ENCODE results near the gene RPTOR.

The RPTOR gene

GRCh38 chr17:80732268-80732667, 187.6 kb downstream of the RPTOR start:
- no peak for DNase-seq
- Histone ChIP-seq H3K27me3 (no peaks in the 10 kb centered on the region), H3K9me3 (no peaks in the 10 kb centered on the region), H3K4me3 (ENCODE audit: low read depth, low read length) (no peak overlapping the region), H3K4me1 (peaks cover 11% of the 10 kb centered on the region; the same call in 1 of the 2 replicates), H3K36me3 (no peaks in the 10 kb centered on the region)
- TF ChIP-seq, protein P1, sequence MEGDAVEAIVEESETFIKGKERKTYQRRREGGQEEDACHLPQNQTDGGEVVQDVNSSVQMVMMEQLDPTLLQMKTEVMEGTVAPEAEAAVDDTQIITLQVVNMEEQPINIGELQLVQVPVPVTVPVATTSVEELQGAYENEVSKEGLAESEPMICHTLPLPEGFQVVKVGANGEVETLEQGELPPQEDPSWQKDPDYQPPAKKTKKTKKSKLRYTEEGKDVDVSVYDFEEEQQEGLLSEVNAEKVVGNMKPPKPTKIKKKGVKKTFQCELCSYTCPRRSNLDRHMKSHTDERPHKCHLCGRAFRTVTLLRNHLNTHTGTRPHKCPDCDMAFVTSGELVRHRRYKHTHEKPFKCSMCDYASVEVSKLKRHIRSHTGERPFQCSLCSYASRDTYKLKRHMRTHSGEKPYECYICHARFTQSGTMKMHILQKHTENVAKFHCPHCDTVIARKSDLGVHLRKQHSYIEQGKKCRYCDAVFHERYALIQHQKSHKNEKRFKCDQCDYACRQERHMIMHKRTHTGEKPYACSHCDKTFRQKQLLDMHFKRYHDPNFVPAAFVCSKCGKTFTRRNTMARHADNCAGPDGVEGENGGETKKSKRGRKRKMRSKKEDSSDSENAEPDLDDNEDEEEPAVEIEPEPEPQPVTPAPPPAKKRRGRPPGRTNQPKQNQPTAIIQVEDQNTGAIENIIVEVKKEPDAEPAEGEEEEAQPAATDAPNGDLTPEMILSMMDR (IDR thresholded peaks at IDR 0.05; ENCODE audit: low read depth, low read length) = no peak

- Histone ChIP-seq H3K9me3 (peaks cover 3% of the 10 kb centered on the region; the same call in 1 of the 2 replicates), H3K4me3 (ENCODE audit: low read depth, low read length) (no peak overlapping the region), H3K4me1 (no peaks in the 10 kb centered on the region), H3K27me3 (no peaks in the 10 kb centered on the region), H3K36me3 (no peaks in the 10 kb centered on the region; the same call in 1 of the 2 replicates)
- TF ChIP-seq, protein P1 (IDR thresholded peaks at IDR 0.05; ENCODE audit: low read depth, low read length) = 0 out of 2 replicates have a peak, but pooled peaks have one; percentile 3
- DNase-seq = no peak
Measured at GRCh38 chr17:80737106-80738019, 192.7 kb downstream of the RPTOR start.

GRCh38 chr17:80738020-80738808, 193.6 kb downstream of the RPTOR start:
- no peak for DNase-seq
- Histone ChIP-seq H3K36me3 (no peaks in the 10 kb centered on the region; the same call in 1 of the 2 replicates), H3K4me3 (ENCODE audit: low read depth, low read length) (no peak overlapping the region)

GRCh38 chr17:80738987-80739730, 194.5 kb downstream of the RPTOR start:
- Histone ChIP-seq H3K4me3 (ENCODE audit: low read depth, low read length) (no peak overlapping the region), H3K27me3 (no peaks in the 10 kb centered on the region), H3K9me3 (peaks cover 3% of the 10 kb centered on the region; the same call in 1 of the 2 replicates), H3K4me1 (peaks cover 4% of the 10 kb centered on the region), H3K36me3 (no peaks in the 10 kb centered on the region; the same call in 1 of the 2 replicates)
- no peak for DNase-seq
- TF ChIP-seq, protein P1 (IDR thresholded peaks at IDR 0.05; ENCODE audit: low read depth, low read length) = no peak

More at GRCh38 chr17:80738020-80738808, 193.6 kb downstream of the RPTOR start:
- H3K9me3 ChIP-seq = peaks cover 3% of the 10 kb centered on the region; the same call in 1 of the 2 replicates
- H3K27me3 ChIP-seq = no peaks in the 10 kb centered on the region
- peaks cover 2% of the 10 kb centered on the region for H3K4me1 ChIP-seq
- TF ChIP-seq, protein P1 (IDR thresholded peaks at IDR 0.05; ENCODE audit: low read depth, low read length) = no peak

DNA sequence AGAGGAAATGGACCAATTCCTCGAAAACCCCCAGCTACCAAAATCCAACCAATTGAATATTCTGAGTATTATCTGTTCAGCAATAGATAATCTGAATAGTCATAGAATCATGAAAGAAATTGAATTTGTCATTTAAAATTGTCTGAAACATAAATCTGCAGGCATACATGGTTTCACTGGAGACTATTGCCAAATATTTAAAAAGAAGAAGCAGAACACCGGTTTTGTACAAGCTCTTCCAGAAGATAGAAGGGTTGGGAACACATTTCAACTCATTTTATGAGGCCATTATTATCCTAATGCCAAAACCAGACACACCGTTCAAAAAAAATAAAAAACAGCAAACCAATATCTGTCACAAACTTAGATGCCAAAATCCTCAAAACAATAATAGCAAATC, 195.5 kb downstream of the RPTOR start:
- TF ChIP-seq, protein P1 (IDR thresholded peaks at IDR 0.05; ENCODE audit: low read depth, low read length) = no peak
- no peaks in the 10 kb centered on the region for H3K27me3 ChIP-seq
- H3K9me3 ChIP-seq = peaks cover 3% of the 10 kb centered on the region; the same call in 1 of the 2 replicates
- DNase-seq = no peak
- H3K4me1 ChIP-seq = peaks cover 4% of the 10 kb centered on the region
- H3K4me3 ChIP-seq (ENCODE audit: low read depth, low read length) = no peak overlapping the region
- H3K36me3 ChIP-seq = no peaks in the 10 kb centered on the region; the same call in 1 of the 2 replicates

Measured in BE2C (cell line).